AG10803 (cell line): ENCODE results near the gene ISYNA1.
A peak's percentile ranks its signal among the peaks of the same experiment; 100 is the strongest.

Experiments
- DNase-seq: peaks from one replicate; pipeline ENCODE4 v3.0.0; 2010; ENCODE audit warnings: low read depth
- H3K4me3 ChIP-seq: 2 replicates; pipeline ENCODE4 v1.5.1; 2011; ENCODE audit warnings: mild to moderate bottlenecking, low read length, control low read depth
- CTCF ChIP-seq: conservative IDR thresholded peaks from 2 replicates; pipeline ENCODE4 v1.5.1; 2011; ENCODE audit warnings: mild to moderate bottlenecking, low read length, control low read depth, inconsistent platforms

The ISYNA1 gene

GRCh38 chr19:18474366-18474887 is 36.5 kb upstream of the ISYNA1 start:
- no peak for TF ChIP-seq CTCF
- no peak overlapping the region for H3K4me3 ChIP-seq
- no peak for DNase-seq

- TF ChIP-seq CTCF = no peak
- no peak for DNase-seq
- no peak overlapping the region for H3K4me3 ChIP-seq
Measured at GRCh38 chr19:18473706-18474087, 35.8 kb upstream of the ISYNA1 start.

- no peak for TF ChIP-seq CTCF
Measured at GRCh38 chr19:18473003-18473705, 35.2 kb upstream of the ISYNA1 start.

GRCh38 chr19:18470787-18471186 is 32.9 kb upstream of the ISYNA1 start:
- H3K4me3 ChIP-seq = no peak overlapping the region
- DNase-seq = no peak
- no peak for TF ChIP-seq CTCF

More at GRCh38 chr19:18473003-18473705, 35.2 kb upstream of the ISYNA1 start:
- H3K4me3 ChIP-seq = no peak overlapping the region
- DNase-seq = no peak

GRCh38 chr19:18469069-18469846 is 31.3 kb upstream of the ISYNA1 start:
- no peak overlapping the region for H3K4me3 ChIP-seq
- TF ChIP-seq CTCF = peak; percentile 87
- peak; percentile 71 for DNase-seq

GRCh38 chr19:18468517-18468916 is 30.6 kb upstream of the ISYNA1 start:
- DNase-seq = no peak
- TF ChIP-seq CTCF = no peak
- H3K4me3 ChIP-seq = no peak overlapping the region

- H3K4me3 ChIP-seq = no peak overlapping the region
- no peak for DNase-seq
- no peak for TF ChIP-seq CTCF
Measured at GRCh38 chr19:18467978-18468377, 30.0 kb upstream of the ISYNA1 start.
